ENCODE measurements around the gene SNORC. TPM values are rescaled to one million over a fixed set of nuclear protein-coding genes. Genes with fewer than 3 reads are reported as not detected.
A peak's percentile ranks its signal among the peaks of the same experiment; 100 is the strongest.

The SNORC gene
- polyA plus RNA-seq, 1 donor (not counting 4 experiments of a cell fraction or from before 2014, with no cell fraction given) = 0.66 TPM

- no peaks in the 10 kb centered on the region for H3K27me3 ChIP-seq (ENCODE audit: control insufficient read depth, extremely low read depth, insufficient read depth, low read length)
Measured at GRCh38 chr2:232900811-232901735, 31.0 kb downstream of the SNORC start.

GRCh38 chr2:232901736-232902578, 31.9 kb downstream of the SNORC start:
- no peaks in the 10 kb centered on the region for H3K27me3 ChIP-seq (ENCODE audit: control insufficient read depth, extremely low read depth, insufficient read depth, low read length)
- no peaks in the 10 kb centered on the region for H4K20me1 ChIP-seq (ENCODE audit: control insufficient read depth, extremely low read depth, insufficient read depth, low read length)
- FAIRE-seq (peak; percentile 93), DNase-seq (ENCODE audit: low read depth, low spot score) (peak; percentile 30)
- peak overlapping the region; percentile 60 for H2AFZ ChIP-seq (ENCODE audit: control insufficient read depth, low read length)
- H3K9me1 ChIP-seq (ENCODE audit: control insufficient read depth, extremely low read depth, insufficient read depth, low read length) = no peaks in the 10 kb centered on the region
- no peaks in the 10 kb centered on the region for H3K9me3 ChIP-seq (ENCODE audit: control insufficient read depth, low read depth, low read length)
- H3K79me2 ChIP-seq (ENCODE audit: control insufficient read depth, insufficient read depth, low read length) = no peaks in the 10 kb centered on the region
- H3K4me1 ChIP-seq (ENCODE audit: control insufficient read depth, extremely low read depth, insufficient read depth, low read length) = peaks cover 13% of the 10 kb centered on the region
- dilution Hi-C loops (cut with MboI; ENCODE audit: extremely low pct_ligation_motif_present, low sequenced_read_pairs) = no loop called here
- H3K4me3 ChIP-seq (ENCODE audit: control insufficient read depth in 2 of 3, extremely low read depth in 1 of 3, insufficient read depth in 2 of 3, low read depth in 1 of 3, low read length in 3 of 3) = peak overlapping the region in 1 of 3 experiments; percentile 25
- no peak for TF ChIP-seq CTCF (optimal IDR thresholded peaks at IDR 0.05 in 1 of 3, IDR thresholded peaks at IDR 0.05 in 1 of 3, conservative IDR thresholded peaks at IDR 0.05 in 1 of 3; ENCODE audit: extremely low read depth in 1 of 3, insufficient read depth in 2 of 3, low read length in 3 of 3)
- no peak for TF ChIP-seq EZH2 (IDR thresholded peaks at IDR 0.05; ENCODE audit: low read length)
- H3K27ac ChIP-seq (ENCODE audit: control insufficient read depth, insufficient read depth, low read length) = peak overlapping the region; percentile 30
- H3K4me2 ChIP-seq (ENCODE audit: control insufficient read depth, extremely low read depth, insufficient read depth, low read depth, low read length) = peak overlapping the region; percentile 49
- no peaks in the 10 kb centered on the region for H3K36me3 ChIP-seq (ENCODE audit: control insufficient read depth in 2 of 2, extremely low read depth in 1 of 2, insufficient read depth in 2 of 2, low read length in 2 of 2)
- H3K9ac ChIP-seq (ENCODE audit: control insufficient read depth, extremely low read depth, insufficient read depth, low read length) = no peak overlapping the region

More at GRCh38 chr2:232900811-232901735, 31.0 kb downstream of the SNORC start:
- H3K9me3 ChIP-seq (ENCODE audit: control insufficient read depth, low read depth, low read length) = no peaks in the 10 kb centered on the region
- H3K36me3 ChIP-seq (ENCODE audit: control insufficient read depth in 2 of 2, extremely low read depth in 1 of 2, insufficient read depth in 2 of 2, low read length in 2 of 2) = no peaks in the 10 kb centered on the region
- H2AFZ ChIP-seq (ENCODE audit: control insufficient read depth, low read length) = no peak overlapping the region
- no peaks in the 10 kb centered on the region for H4K20me1 ChIP-seq (ENCODE audit: control insufficient read depth, extremely low read depth, insufficient read depth, low read length)
- peak overlapping the region; percentile 30 for H3K27ac ChIP-seq (ENCODE audit: control insufficient read depth, insufficient read depth, low read length)
- dilution Hi-C loops (cut with MboI; ENCODE audit: extremely low pct_ligation_motif_present, low sequenced_read_pairs) = no loop called here
- FAIRE-seq = no peak
- no peak overlapping the region for H3K4me3 ChIP-seq (ENCODE audit: control insufficient read depth in 2 of 3, extremely low read depth in 1 of 3, insufficient read depth in 2 of 3, low read depth in 1 of 3, low read length in 3 of 3)
- H3K4me1 ChIP-seq (ENCODE audit: control insufficient read depth, extremely low read depth, insufficient read depth, low read length) = peaks cover 13% of the 10 kb centered on the region
- TF ChIP-seq EZH2 (IDR thresholded peaks at IDR 0.05; ENCODE audit: low read length) = no peak
- no peak for TF ChIP-seq CTCF (optimal IDR thresholded peaks at IDR 0.05 in 1 of 3, IDR thresholded peaks at IDR 0.05 in 1 of 3, conservative IDR thresholded peaks at IDR 0.05 in 1 of 3; ENCODE audit: extremely low read depth in 1 of 3, insufficient read depth in 2 of 3, low read length in 3 of 3)
- no peaks in the 10 kb centered on the region for H3K9me1 ChIP-seq (ENCODE audit: control insufficient read depth, extremely low read depth, insufficient read depth, low read length)
- no peak for DNase-seq (ENCODE audit: low read depth, low spot score)
- no peak overlapping the region for H3K9ac ChIP-seq (ENCODE audit: control insufficient read depth, extremely low read depth, insufficient read depth, low read length)
- H3K79me2 ChIP-seq (ENCODE audit: control insufficient read depth, insufficient read depth, low read length) = no peaks in the 10 kb centered on the region
- peak overlapping the region; percentile 49 for H3K4me2 ChIP-seq (ENCODE audit: control insufficient read depth, extremely low read depth, insufficient read depth, low read depth, low read length)
